Stimulated activated CD8-positive, alpha-beta memory T cell treated with anti-CD3 and anti-CD28 coated beads, Interleukin-12 subunit alpha, Interleukin-12 subunit beta, amount 100 ng/mL, for 24 hours (primary cell): ENCODE measurements around the gene MAML2.
A peak's percentile ranks its signal among the peaks of the same experiment; 100 is the strongest.

Experiments used
- DNase-seq: peaks from one replicate; pipeline ENCODE4 v3.0.0-alpha.2; 2020; ENCODE audit errors: extremely low read depth

Gene MAML2

GRCh38 chr11:96342961-96343711 lies at the start of gene MAML2:
MAML2 (minus strand) TSS chr11:96343195; CDS start chr11:96341895, 1,300 bp downstream.
- peak; percentile 79 for DNase-seq

GRCh38 chr11:96391698-96392307 lies 48.8 kb upstream of the MAML2 start:
- no peak for DNase-seq

GRCh38 chr11:96390488-96390792 lies 47.4 kb upstream of the MAML2 start:
- DNase-seq, result no peak

GRCh38 chr11:96389720-96390487 lies 46.9 kb upstream of the MAML2 start, which contains the start of the genes CCDC82 and JRKL:
CCDC82 (minus strand) TSS chr11:96389912; CDS start chr11:96384747, 5,165 bp downstream.
JRKL (plus strand) TSS chr11:96390013; CDS start chr11:96390650, 637 bp downstream.
- DNase-seq, result peak; percentile 92

- no peak for DNase-seq
Measured at GRCh38 chr11:96388891-96389719, 46.1 kb upstream of the MAML2 start.

GRCh38 chr11:96385187-96385586 lies 42.2 kb upstream of the MAML2 start:
- DNase-seq, result no peak

- no peak for DNase-seq
Measured at GRCh38 chr11:96384156-96384555, 41.2 kb upstream of the MAML2 start.

GRCh38 chr11:96376796-96377195 lies 33.8 kb upstream of the MAML2 start:
- no peak for DNase-seq

- no peak for DNase-seq
Measured at GRCh38 chr11:96373826-96374225, 30.8 kb upstream of the MAML2 start.

GRCh38 chr11:96367342-96367741 lies 24.3 kb upstream of the MAML2 start:
- no peak for DNase-seq

- DNase-seq, result no peak
Measured at GRCh38 chr11:96366024-96366423, 23.0 kb upstream of the MAML2 start.

GRCh38 chr11:96365493-96365892 lies 22.5 kb upstream of the MAML2 start:
- DNase-seq, result no peak

- no peak for DNase-seq
Measured at GRCh38 chr11:96361778-96362177, 18.8 kb upstream of the MAML2 start.

- no peak for DNase-seq
Measured at GRCh38 chr11:96358321-96358720, 15.3 kb upstream of the MAML2 start.

GRCh38 chr11:96357794-96358193 lies 14.8 kb upstream of the MAML2 start:
- DNase-seq, result no peak

- no peak for DNase-seq
Measured at GRCh38 chr11:96356848-96357247, 13.9 kb upstream of the MAML2 start.

- DNase-seq, result no peak
Measured at GRCh38 chr11:96342014-96342960, 708 bp downstream of the MAML2 start.

GRCh38 chr11:96341211-96342013 lies 1.6 kb downstream of the MAML2 start:
- peak; percentile 36 for DNase-seq

GRCh38 chr11:96340555-96340885 lies 2.5 kb downstream of the MAML2 start:
- DNase-seq, result no peak
